Endothelial cell of umbilical vein (primary cell): ENCODE measurements around the gene KAT2A. TPM values are rescaled to one million over a fixed set of nuclear protein-coding genes. Genes with fewer than 3 reads are reported as not detected.

Experiments used
- BruUV-seq: library from RNA; stranded (reverse); fragments of 400-500 nt; replicated peaks from 2 replicates; lab custom pipeline; 2021; lab: Mats Ljungman, UMichigan
- CTCF ChIA-PET: fragments of 300-600, 350-600 bp; sonication (Branson Sonifier 250); formaldehyde crosslinking; loops from one replicate; lab custom pipeline; 2021; ENCODE audit warnings: antibody characterized with exemption, inconsistent platforms; lab: Charles Lee
- POLR2A ChIA-PET: fragments of 300-600, 350-600 bp; sonication (Branson Sonifier 250); formaldehyde crosslinking; loops from one replicate; lab custom pipeline; 2021; ENCODE audit warnings: antibody characterized with exemption, inconsistent platforms; lab: Charles Lee
- DNase-seq: peaks from one replicate; pipeline ENCODE4 v3.0.0-alpha.2; 2011; ENCODE audit warnings: low read depth, low spot score
- FAIRE-seq: peaks from 2 replicates; lab custom pipeline; 2011; peaks lifted over from hg19 to GRCh38; lab: Jason Lieb, UNC
- H2AFZ ChIP-seq: 2 replicates; pipeline ENCODE4 v1.6.0; 2012; ENCODE audit warnings: low read depth, low read length, control low read depth, inconsistent platforms
- H3K27ac ChIP-seq: 2 replicates; pipeline ENCODE4 v1.5.1; 2011; ENCODE audit warnings: low read depth, mild to moderate bottlenecking, control low read depth, low read length, moderate library complexity; ENCODE audit not compliant: insufficient read depth
- H3K27me3 ChIP-seq, 2 experiments: 2 replicates each; pipeline versions ENCODE4 v1.6.0 to v1.6.1; 2011; ENCODE audit warnings: low read length in 2 of 2, mixed read lengths in 1 of 2; ENCODE audit not compliant: control insufficient read depth in 2 of 2, insufficient read depth in 2 of 2
- H3K36me3 ChIP-seq, 2 experiments: 2 replicates in 1 of 2; 3 replicates in 1 of 2; pipeline ENCODE4 v1.5.1; 2011; ENCODE audit warnings: low read length in 2 of 2, mild to moderate bottlenecking in 1 of 2, moderate library complexity in 1 of 2; ENCODE audit not compliant: control insufficient read depth in 2 of 2, insufficient read depth in 2 of 2; ENCODE audit errors: extremely low read depth in 1 of 2
- H3K4me1 ChIP-seq: 3 replicates; pipeline ENCODE4 v1.5.1; 2011; ENCODE audit warnings: mild to moderate bottlenecking, low read length; ENCODE audit not compliant: control insufficient read depth, insufficient read depth; ENCODE audit errors: extremely low read depth
- H3K4me2 ChIP-seq: 2 replicates; pipeline ENCODE4 v1.6.1; 2011; ENCODE audit warnings: low read length, control low read depth, mixed read lengths; ENCODE audit not compliant: insufficient read depth
- H3K4me3 ChIP-seq, 3 experiments: fragments of 200-600 bp in 1 of 3; sonication (generic), shearing (Covaris generic) in 1 of 3; replicated peaks in 1 of 3; 2 replicates each; pipeline ENCODE4 v1.5.1; 2011 to 2016; ENCODE audit warnings: control low read depth in 3 of 3, low read length in 3 of 3, mild to moderate bottlenecking in 2 of 3, inconsistent platforms in 1 of 3, low read depth in 1 of 3, moderate library complexity in 1 of 3; ENCODE audit not compliant: insufficient read depth in 1 of 3
- H3K79me2 ChIP-seq: 2 replicates; pipeline ENCODE4 v1.6.0; 2012; ENCODE audit warnings: low read length, inconsistent platforms; ENCODE audit not compliant: control insufficient read depth, insufficient read depth
- H3K9ac ChIP-seq: replicated peaks from 2 replicates; pipeline ENCODE3; 2011; ENCODE audit warnings: low read length, control low read depth; ENCODE audit not compliant: insufficient read depth; ENCODE audit errors: extremely low read depth
- H3K9me1 ChIP-seq: replicated peaks from 3 replicates; pipeline ENCODE4 v1.6.0; 2011; ENCODE audit warnings: mild to moderate bottlenecking, low read length; ENCODE audit not compliant: control insufficient read depth, insufficient read depth; ENCODE audit errors: extremely low read depth
- H3K9me3 ChIP-seq: replicated peaks from 2 replicates; pipeline ENCODE4 v1.5.1; 2012; ENCODE audit warnings: low read length, inconsistent platforms; ENCODE audit not compliant: control insufficient read depth, insufficient read depth
- H4K20me1 ChIP-seq: replicated peaks from 2 replicates; pipeline ENCODE3; 2011; ENCODE audit warnings: mild to moderate bottlenecking, low read length; ENCODE audit not compliant: control insufficient read depth, insufficient read depth; ENCODE audit errors: extremely low read depth
- CTCF ChIP-seq, 2 donors: IDR thresholded peaks; 1 replicate in 1 of 2; 2 replicates in 1 of 2; pipeline ENCODE4 v1.5.1; 2011; ENCODE audit warnings: low read length in 2 of 2, mild to moderate bottlenecking in 2 of 2, moderate library complexity in 2 of 2, control low read depth in 1 of 2, inconsistent platforms in 1 of 2, low read depth in 1 of 2; ENCODE audit not compliant: insufficient read depth in 1 of 2; ENCODE audit errors: extremely low read depth in 1 of 2
- EZH2 ChIP-seq: IDR thresholded peaks from 2 replicates; pipeline ENCODE4 v1.6.1; 2012; ENCODE audit warnings: borderline replicate concordance, low read depth, mild to moderate bottlenecking, moderate library complexity, low read length, inconsistent platforms; ENCODE audit not compliant: severe bottlenecking
- POLR2A ChIP-seq: IDR thresholded peaks from 2 replicates; pipeline ENCODE4 v1.6.1; 2012; ENCODE audit warnings: low read depth, mild to moderate bottlenecking, control low read depth, low read length
- POLR2AphosphoS5 ChIP-seq: IDR thresholded peaks from 2 replicates; pipeline ENCODE4 v1.6.1; 2012; ENCODE audit warnings: low read depth, mild to moderate bottlenecking, control low read depth, low read length, moderate library complexity; ENCODE audit not compliant: insufficient read depth
- dilution Hi-C: fragments of 300-500 bp; cut with MboI; formaldehyde crosslinking; loops from one replicate; pipeline ENCODE4 v1.15.0; 2019; ENCODE audit warnings: low sequenced_read_pairs; ENCODE audit not compliant: extremely low pct_ligation_motif_present
- intact Hi-C: fragments of 100-400 bp; cut with micrococcal nuclease; formaldehyde crosslinking; loops from one replicate; pipeline ENCODE4 v1.10.0; 2022
- polyA plus RNA-seq, 4 experiments: library from polyadenylated mRNA; depleted of rRNA in 3 of 4; stranded (reverse) in 3 of 4; unstranded in 1 of 4; fragments of >200 nt; gene quantifications; 2 replicates each; pipeline versions ENCODE4 v1.2.1 to v1.2.3, GENCODE V29; 2011 to 2012; ENCODE audit warnings: missing spikeins in 1 of 4
- total RNA-seq: library from RNA; stranded (reverse); gene quantifications from 2 replicates; pipeline ENCODE4 v1.2.3, GENCODE V29; 2021

KAT2A gene
- total and polyA plus RNA-seq, 2 donors (not counting 3 experiments of a cell fraction or from before 2014, with no cell fraction given): 32.9 to 33.4 TPM

DNA sequence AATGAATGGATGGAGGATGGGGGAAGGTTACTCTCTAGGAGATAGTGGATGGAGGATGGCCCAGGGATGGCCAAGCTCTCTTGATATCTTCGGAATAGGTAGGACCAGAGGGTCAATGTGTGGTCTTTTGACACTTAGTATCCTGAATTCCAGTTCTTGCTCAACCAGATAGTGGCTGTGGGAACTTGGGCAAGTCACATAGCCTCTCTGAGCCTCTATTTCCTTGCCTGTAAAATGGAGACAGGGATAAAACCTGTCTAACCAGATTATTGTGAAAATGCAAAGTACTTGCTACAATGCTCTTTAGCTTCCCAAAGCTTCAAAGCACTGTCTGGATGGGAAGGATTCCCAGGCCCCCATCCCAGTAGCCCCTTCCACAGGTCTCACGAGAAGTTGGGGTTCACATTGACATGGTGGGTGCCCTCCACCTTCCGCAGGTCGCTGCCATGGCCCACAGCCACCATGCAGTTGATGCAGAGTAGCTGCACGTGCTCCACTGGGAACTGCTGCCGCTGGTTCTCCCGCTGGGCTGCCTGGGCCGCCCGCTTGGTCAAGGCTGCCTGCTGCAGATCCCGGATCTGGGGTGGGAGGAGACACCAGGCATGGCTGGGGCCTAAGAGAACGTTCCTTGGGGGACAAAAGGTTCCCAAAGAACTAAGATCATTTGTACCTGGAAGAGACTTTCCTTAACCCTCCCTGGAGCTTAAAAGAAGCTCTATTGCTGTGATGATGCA is 17.8 kb downstream of the KAT2A start:
- no peaks in the 10 kb centered on the region for H3K79me2 ChIP-seq
- BruUV-seq: no TSS peak
- DNase-seq: no peak
- TF ChIP-seq POLR2AphosphoS5: no peak
- no peak for TF ChIP-seq POLR2A
- no peak for TF ChIP-seq EZH2
- TF ChIP-seq CTCF (IDR thresholded peaks at IDR 0.05; ENCODE audit: extremely low read depth in 1 of 2, insufficient read depth in 1 of 2, low read depth in 1 of 2, low read length in 2 of 2): no peak
- no peaks in the 10 kb centered on the region for H3K36me3 ChIP-seq
- POLR2A ChIA-PET: interaction anchor here (0.6 to 1.0 kb wide), 2 partner anchors 9 to 145 kb away, joined by 3 to 4 read pairs; partner anchors contain the start of gene DHX58
- peaks cover 2% of the 10 kb centered on the region for H3K4me1 ChIP-seq
- no peak overlapping the region for H3K4me2 ChIP-seq
- no peaks in the 10 kb centered on the region for H4K20me1 ChIP-seq
- no peak overlapping the region for H2AFZ ChIP-seq
- CTCF ChIA-PET: interaction anchor here (0.7 to 2.2 kb wide), 5 partner anchors 12 to 140 kb away, joined by 3 to 6 read pairs (median 5); no protein-coding TSS in a partner anchor
- no peak for FAIRE-seq
- dilution Hi-C loops: loop anchor here (25.0 kb wide), 1 partner anchor 141 kb away; the partner anchor contains the start of gene CNP
- no peaks in the 10 kb centered on the region for H3K27me3 ChIP-seq
- no peak overlapping the region for H3K4me3 ChIP-seq
- H3K9me3 ChIP-seq: no peaks in the 10 kb centered on the region
- H3K27ac ChIP-seq: no peak overlapping the region
- no peaks in the 10 kb centered on the region for H3K9me1 ChIP-seq
- intact Hi-C loops: no loop called here
- H3K9ac ChIP-seq: no peak overlapping the region
